GM18951 (cell line): ENCODE results near the gene NCAPG2.

Experiments
- POLR2A ChIP-seq: IDR thresholded peaks from 4 replicates; pipeline ENCODE4 v1.6.1; 2011; ENCODE audit warnings: mild to moderate bottlenecking; ENCODE audit not compliant: insufficient read length, insufficient read depth; ENCODE audit errors: extremely low read depth
- in situ Hi-C: fragments of 300-500 bp; cut with MboI; formaldehyde crosslinking; loops from one replicate; pipeline ENCODE4 v1.12.0; 2022; ENCODE audit warnings: low sequenced_read_pairs, mixed read lengths, inconsistent platforms; ENCODE audit not compliant: unreplicated experiment

The NCAPG2 gene

GRCh38 chr7:158591944-158592343 is 112.7 kb downstream of the NCAPG2 start:
- in situ Hi-C loops = no loop called here
- TF ChIP-seq POLR2A = no peak

DNA sequence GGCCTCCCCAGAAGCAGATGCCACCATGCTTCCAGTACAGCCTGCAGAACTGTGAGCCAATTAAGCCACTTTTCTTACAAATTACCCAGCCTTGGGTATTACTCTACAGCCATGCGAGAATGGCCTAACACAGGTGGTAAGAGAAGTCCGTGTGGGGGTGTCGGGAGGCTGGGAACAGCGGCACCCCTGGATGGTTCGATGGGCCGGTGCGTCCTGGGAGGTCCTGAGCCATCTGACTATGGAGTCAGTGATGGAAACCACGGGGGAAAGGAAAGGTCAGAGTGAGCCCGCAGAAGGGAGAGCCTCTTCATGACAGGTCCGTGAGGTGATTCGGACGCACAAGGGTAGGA is 114.4 kb downstream of the NCAPG2 start:
- in situ Hi-C loops = no loop called here
- TF ChIP-seq POLR2A = no peak

GRCh38 chr7:158589653-158590052 is 115.0 kb downstream of the NCAPG2 start:
- no peak for TF ChIP-seq POLR2A
- in situ Hi-C loops = no loop called here

- TF ChIP-seq POLR2A = no peak
- in situ Hi-C loops = no loop called here
Observed at GRCh38 chr7:158588878-158589442, 115.6 kb downstream of the NCAPG2 start.

GRCh38 chr7:158588085-158588877 is 116.3 kb downstream of the NCAPG2 start:
- in situ Hi-C loops = no loop called here
- TF ChIP-seq POLR2A = no peak

- no peak for TF ChIP-seq POLR2A
- in situ Hi-C loops = no loop called here
Observed at GRCh38 chr7:158587162-158588084, 117.2 kb downstream of the NCAPG2 start, which contains the start of gene PTPRN2. Gene PTPRN2, minus strand, starts transcription at chr7:158587823.

DNA sequence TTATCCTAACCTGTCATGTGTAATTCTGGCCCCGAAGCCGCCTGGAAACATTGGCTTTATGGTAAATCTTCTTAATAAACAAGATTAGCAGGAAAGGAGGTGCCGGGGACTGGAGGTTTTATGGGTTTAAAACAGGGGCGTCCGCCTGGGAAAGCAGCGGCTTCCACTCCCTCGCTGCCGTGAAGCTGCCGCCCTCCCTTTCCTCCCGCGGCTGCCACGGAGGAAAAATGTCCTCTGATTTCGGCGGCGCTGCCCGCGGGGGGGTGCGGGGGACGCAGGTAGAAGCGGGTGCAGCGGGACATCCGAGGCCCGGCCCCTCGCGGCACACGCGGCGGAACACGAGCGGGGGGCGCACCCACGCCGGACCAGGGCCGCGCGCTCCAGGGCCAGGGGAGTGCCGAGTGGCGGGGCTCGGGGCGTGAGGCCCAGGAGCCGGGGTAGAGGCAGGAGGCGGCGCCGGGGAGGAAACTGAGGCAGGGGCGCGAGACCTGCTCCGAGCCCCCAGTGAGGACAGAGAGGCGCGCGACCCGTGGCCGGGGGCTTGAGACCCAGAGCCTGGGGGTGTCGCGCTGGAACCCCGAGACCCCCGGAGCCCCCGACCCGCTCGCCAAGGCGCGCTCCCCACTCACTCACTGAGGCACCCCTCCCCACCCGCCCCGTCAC is 118.0 kb downstream of the NCAPG2 start:
- no peak for TF ChIP-seq POLR2A
- in situ Hi-C loops = no loop called here

DNA sequence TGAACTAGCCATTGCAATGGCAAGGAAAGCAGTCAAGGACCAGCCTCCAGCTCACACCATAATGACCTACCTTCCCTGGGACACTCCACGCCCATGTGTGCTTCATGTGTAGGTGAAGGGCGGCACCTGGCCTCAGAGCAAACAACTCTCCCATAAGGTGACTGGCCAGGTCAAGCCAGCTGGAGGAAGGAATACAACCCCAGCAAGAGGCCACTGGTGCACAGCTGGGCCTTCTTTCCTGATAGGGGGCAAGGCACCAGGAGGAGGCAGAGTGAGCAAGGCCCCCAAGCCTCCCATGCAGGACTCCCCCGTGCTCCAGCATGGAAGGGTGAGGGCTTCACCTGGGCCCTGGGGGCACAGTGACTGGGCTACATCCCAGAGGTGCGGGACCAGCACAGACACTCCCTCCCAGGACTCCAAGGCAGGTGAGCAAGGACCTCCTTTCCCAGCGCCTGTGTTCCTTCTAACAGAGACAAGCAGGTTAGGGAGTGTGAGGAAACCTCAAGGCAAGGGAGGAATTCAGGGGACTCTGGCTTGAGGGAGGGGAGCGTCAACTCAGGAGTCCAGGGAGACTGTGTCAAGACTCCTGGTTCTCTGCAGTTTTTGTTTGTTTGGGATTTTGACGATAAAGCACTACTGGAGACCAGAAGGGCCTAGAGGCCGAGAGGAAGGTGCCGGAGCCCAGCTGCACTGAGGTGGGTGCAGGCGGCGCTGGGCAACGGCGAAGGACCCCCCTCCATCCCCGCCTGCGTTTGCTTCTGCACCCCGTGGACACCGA is 118.7 kb downstream of the NCAPG2 start:
- in situ Hi-C loops = no loop called here
- TF ChIP-seq POLR2A = no peak

DNA sequence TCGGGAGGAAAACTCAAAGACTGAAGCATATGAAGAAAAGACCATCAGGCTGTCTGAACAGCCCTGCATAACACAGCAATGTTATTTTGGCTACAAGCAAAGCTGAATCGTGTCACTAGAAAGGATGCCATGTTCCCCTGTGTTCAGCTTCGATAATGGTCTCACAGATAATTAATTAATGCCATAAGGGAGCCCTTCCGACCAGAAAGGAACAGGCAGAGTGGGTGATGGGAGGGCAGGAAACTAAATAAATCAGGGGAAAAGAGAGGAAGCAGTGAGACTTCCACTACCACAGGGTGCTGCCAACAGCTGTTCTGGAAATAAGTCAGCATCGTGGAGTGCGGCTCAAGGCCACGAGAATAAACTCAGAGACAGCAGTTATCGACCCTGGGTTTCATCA is 120.2 kb downstream of the NCAPG2 start:
- in situ Hi-C loops = no loop called here

DNA sequence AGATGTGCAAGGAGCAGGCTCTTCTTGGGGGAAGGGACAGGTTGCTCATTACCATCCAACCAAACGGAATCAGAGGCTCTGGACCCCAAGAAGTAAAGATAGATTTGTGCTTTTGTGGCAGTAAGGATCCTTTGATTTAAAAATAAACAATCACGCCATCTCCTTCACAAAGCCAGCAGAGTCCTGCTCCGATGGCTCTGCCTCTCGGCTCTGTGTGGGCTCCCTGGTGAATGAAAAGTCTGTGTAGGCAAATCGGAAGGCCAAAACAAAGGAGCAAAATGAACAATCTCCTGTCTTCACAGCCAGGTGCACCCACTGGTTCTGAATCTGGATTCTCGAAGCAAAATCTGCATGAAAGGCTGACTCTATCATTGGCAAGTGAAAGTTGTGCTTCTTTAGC is 120.8 kb downstream of the NCAPG2 start:
- TF ChIP-seq POLR2A = no peak
- in situ Hi-C loops = no loop called here

More for the DNA sequence above, 120.2 kb downstream of the NCAPG2 start:
- no peak for TF ChIP-seq POLR2A

DNA sequence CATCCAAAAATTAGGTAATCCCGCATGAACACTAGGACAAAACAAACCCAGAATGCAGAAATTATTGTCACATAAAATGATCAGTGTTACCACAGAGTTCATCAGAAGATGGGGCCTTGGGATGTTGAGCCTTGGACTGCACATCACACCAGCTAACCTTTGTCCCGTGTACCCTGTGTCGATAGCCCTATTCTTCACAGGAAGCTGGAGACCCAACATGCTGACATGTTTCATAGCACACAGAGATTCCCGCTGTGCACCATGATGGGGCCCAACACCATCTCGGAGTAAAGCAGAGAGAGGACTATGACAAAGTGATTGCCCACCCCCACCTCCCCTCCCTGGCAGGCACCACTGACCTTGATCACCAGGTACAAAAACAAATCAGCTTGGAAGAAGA is 121.5 kb downstream of the NCAPG2 start:
- TF ChIP-seq POLR2A = no peak
- in situ Hi-C loops = no loop called here

DNA sequence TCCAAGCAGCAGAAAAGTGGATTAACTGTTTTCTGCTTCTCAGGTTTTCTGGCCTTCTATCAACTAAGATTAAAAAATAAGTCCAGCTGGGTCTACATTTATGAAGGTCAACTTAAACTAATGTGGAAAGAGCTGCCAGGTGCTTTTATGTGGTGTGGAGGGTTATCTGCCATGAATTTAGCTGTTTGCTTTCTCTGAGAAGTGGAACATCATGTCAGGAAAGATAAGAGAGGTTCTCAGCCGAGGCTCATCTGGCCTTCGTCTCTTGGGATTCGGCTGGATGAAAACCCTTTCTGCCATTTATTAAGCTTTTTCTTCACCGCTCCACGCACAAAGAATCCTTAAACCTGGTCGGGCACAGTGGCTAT is 122.5 kb downstream of the NCAPG2 start:
- no peak for TF ChIP-seq POLR2A
- in situ Hi-C loops = no loop called here
